Dermis microvascular lymphatic vessel endothelial cell (primary cell): ENCODE data around the gene MRPL12. TPM values are rescaled to one million over a fixed set of nuclear protein-coding genes. Genes with fewer than 3 reads are reported as not detected.

Experiments
- DNase-seq, 2 donors: peaks; one replicate each; pipeline versions ENCODE4 v3.0.0 to v3.0.0-alpha.2; 2010; ENCODE audit warnings: low read depth in 2 of 2
- total RNA-seq: library from RNA; depleted of rRNA; stranded (reverse); fragments of >200 nt; gene quantifications from 2 replicates; pipeline ENCODE4 v1.2.1, GENCODE V29; 2014

Gene MRPL12
- total RNA-seq, 1 donor from 2014 or later: 8.7 TPM

GRCh38 chr17:81682565-81683207 is 20.5 kb upstream of the MRPL12 start:
- peak in 1 of 2 donors; percentile 15 for DNase-seq

GRCh38 chr17:81683208-81683583 is 20.0 kb upstream of the MRPL12 start:
- no peak for DNase-seq

- DNase-seq: peak; percentile 98 to 99
Observed at GRCh38 chr17:81683584-81684441, 19.4 kb upstream of the MRPL12 start, which contains the start of the genes ARL16 and HGS. Gene ARL16 (minus strand): TSS chr17:81683797. CDS start chr17:81683753, 44 bp downstream. Gene HGS (plus strand): TSS chr17:81684011. CDS start chr17:81684067, 56 bp downstream.

GRCh38 chr17:81684442-81684911 is 18.7 kb upstream of the MRPL12 start:
- peak in 1 of 2 donors; percentile 51 for DNase-seq

GRCh38 chr17:81685108-81685507 is 18.1 kb upstream of the MRPL12 start:
- peak in 1 of 2 donors; percentile 58 for DNase-seq

- no peak for DNase-seq
Observed at GRCh38 chr17:81686614-81687013, 16.6 kb upstream of the MRPL12 start.

GRCh38 chr17:81687770-81688541 is 15.2 kb upstream of the MRPL12 start:
- no peak for DNase-seq

GRCh38 chr17:81688616-81689015 is 14.6 kb upstream of the MRPL12 start:
- DNase-seq: no peak

GRCh38 chr17:81690066-81690465 is 13.1 kb upstream of the MRPL12 start:
- no peak for DNase-seq

- no peak for DNase-seq
Observed at GRCh38 chr17:81690549-81690948, 12.6 kb upstream of the MRPL12 start.

GRCh38 chr17:81691196-81691595 is 12.0 kb upstream of the MRPL12 start:
- no peak for DNase-seq

GRCh38 chr17:81691608-81692007 is 11.6 kb upstream of the MRPL12 start:
- DNase-seq: no peak

GRCh38 chr17:81693509-81694210 is 9.5 kb upstream of the MRPL12 start:
- no peak for DNase-seq

GRCh38 chr17:81694810-81695209 is 8.4 kb upstream of the MRPL12 start:
- DNase-seq: no peak

GRCh38 chr17:81695211-81695610 is 8.0 kb upstream of the MRPL12 start:
- DNase-seq: no peak

GRCh38 chr17:81695801-81696200 is 7.4 kb upstream of the MRPL12 start:
- no peak for DNase-seq

GRCh38 chr17:81696218-81696941 is 6.8 kb upstream of the MRPL12 start:
- no peak for DNase-seq

GRCh38 chr17:81697261-81698044 is 5.7 kb upstream of the MRPL12 start:
- DNase-seq: no peak
